NB4 (cell line): Measurements from ENCODE around the gene STXBP4.

ENCODE experiments used
- DNase-seq: peaks from one replicate; pipeline ENCODE4 v3.0.0; 2010; ENCODE audit warnings: low read depth
- H3K4me3 ChIP-seq: one replicate; pipeline ENCODE4 v1.5.1; 2011; ENCODE audit warnings: mild to moderate bottlenecking, low read depth, low read length, moderate library complexity
- CTCF ChIP-seq: IDR thresholded peaks from one replicate; pipeline ENCODE4 v1.5.1; 2012; ENCODE audit warnings: low read depth, low read length
- MAX ChIP-seq: IDR thresholded peaks from 2 replicates; pipeline ENCODE4 v1.6.1; 2011; ENCODE audit warnings: low read depth, low read length
- MYC ChIP-seq: IDR thresholded peaks from 2 replicates; pipeline ENCODE4 v1.6.1; 2011; ENCODE audit warnings: low read depth, low read length
- POLR2A ChIP-seq: IDR thresholded peaks from 2 replicates; pipeline ENCODE4 v1.6.1; 2011; ENCODE audit warnings: mild to moderate bottlenecking; ENCODE audit not compliant: insufficient read length; ENCODE audit errors: extremely low read depth

STXBP4 gene

DNA sequence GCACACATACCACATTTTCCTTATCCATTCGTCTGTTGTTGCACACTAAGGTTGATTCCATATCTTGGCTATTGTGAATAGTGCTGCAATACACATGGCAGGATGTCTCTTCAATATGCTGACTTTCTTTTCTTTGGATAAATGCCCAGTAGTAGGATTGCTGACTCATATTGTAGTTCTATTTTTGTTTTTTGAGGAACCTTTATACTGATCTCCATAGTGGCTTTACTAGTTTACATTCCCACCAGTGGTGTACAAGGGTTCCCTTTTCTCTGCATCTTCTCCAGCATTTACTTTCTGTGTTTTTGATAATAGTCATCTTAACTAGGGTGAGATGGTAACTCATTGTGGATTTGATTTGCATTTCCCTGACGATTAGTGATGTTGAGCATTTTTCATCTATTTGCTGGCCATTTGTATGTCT, 118.1 kb downstream of the STXBP4 start:
- no peak overlapping the region for H3K4me3 ChIP-seq
- peak; percentile 44 for DNase-seq
- TF ChIP-seq MYC (no peak), MAX (no peak), CTCF (no peak), POLR2A (no peak)

DNA sequence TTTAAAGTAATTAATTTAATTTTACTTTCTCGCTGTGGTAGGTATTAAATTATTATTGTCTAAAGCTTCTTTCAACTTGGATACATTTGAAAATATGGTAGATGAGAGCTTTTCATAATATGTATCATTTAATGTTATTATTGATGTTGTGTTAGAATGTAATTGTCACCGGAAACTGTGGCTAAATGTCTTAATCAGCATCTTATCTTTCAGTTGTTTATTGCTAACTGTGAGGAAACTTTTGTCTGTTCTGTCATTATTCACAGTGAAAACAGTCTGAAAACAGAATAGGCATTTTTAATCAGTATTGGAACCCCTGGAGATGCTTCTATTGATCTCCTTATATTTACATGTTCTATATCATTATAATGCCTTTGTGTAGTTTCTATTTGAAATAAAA, 120.7 kb downstream of the STXBP4 start:
- no peak for DNase-seq

GRCh38 chr17:55090079-55090492, 121.5 kb downstream of the STXBP4 start:
- H3K4me3 ChIP-seq, result no peak overlapping the region
- DNase-seq, result peak; percentile 10
- TF ChIP-seq CTCF (no peak), POLR2A (no peak), MYC (no peak), MAX (no peak)

More for the DNA sequence above, 120.7 kb downstream of the STXBP4 start:
- no peak overlapping the region for H3K4me3 ChIP-seq
- TF ChIP-seq CTCF (no peak), POLR2A (no peak), MAX (no peak), MYC (no peak)

DNA sequence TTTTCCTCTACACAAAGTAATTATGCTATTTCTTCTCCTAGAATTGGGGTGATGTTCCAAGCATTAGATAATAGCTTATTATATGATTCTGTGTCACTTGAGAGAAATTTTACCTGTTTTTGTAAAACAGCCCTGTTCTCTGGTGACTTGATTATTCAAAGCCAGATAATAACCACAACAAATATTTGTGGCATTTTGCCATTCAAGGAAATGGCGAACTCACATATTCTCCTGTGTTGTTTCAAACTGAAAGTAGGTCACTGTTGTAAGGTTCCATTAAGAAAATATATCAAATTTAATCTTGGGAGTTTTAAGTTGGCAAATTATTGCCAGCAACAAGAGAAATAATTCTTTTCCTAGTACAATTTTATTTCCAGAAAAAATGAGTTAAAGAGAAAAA, 124.8 kb downstream of the STXBP4 start:
- DNase-seq, result no peak
- no peak overlapping the region for H3K4me3 ChIP-seq
- no peak for TF ChIP-seq POLR2A

DNA sequence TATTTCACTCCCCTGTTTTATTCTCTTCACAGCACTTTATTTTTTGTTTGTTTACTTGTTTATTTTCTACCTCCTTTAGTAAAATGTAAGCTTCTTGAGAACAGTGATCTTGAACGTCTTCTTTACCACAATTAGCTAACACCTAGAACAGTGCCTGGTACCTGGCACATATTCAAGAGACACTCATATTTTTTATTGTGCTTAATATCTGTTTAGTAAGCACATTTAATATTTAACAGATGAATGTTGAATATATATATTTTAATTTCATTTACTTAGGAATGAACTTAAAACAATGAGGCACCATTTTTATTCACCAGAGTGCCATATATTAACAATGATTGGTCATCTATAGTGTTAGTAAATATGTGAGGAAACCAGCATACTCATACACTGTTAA, 130.2 kb downstream of the STXBP4 start:
- no peak overlapping the region for H3K4me3 ChIP-seq
- no peak for TF ChIP-seq CTCF
- TF ChIP-seq POLR2A, result no peak
- no peak for DNase-seq

GRCh38 chr17:55110521-55110920, 142.0 kb downstream of the STXBP4 start:
- H3K4me3 ChIP-seq, result no peak overlapping the region
- no peak for DNase-seq
- no peak for TF ChIP-seq POLR2A
- no peak for TF ChIP-seq CTCF
- no peak for TF ChIP-seq MYC
- TF ChIP-seq MAX, result no peak
